Measurements from ENCODE around the gene CD180.

DNA sequence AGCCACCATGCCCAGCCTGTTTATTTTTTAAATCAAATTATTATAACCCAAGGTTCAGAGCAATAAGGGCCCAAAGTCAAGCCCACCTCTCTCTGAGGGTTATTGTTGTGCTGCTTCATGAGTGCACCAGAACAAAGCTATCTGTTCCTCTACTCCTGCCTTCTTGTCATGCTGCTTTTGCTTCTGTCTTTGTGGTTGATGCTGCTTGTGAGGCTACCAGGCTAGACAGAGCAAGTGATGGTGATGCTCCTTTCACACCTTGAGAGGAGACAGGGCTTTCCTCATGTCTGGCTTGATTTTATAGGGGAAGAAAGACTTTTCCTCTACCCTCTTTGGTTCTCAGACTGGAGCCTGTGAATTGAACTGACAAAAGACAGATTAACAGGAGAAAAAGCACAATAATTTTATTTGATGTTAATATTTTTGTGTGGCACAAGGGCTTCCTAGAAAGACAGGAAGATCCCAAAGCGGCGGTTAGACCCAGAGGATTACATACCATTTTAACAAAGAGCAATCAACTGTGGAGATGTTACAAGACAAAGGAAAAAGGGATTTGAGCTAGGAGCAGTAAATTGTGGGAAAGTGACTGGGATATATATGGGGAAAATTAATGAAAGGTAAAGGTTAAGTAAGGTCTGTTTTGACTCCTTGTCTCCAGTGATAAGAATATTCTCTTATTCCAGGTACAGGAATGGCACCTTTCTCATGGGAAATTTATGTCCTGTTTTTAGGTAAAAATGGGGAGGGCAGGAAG, 4.4 kb upstream of the CD180 start:
- TF ChIP-seq POLR2A (IDR thresholded peaks at IDR 0.05; ENCODE audit: extremely low read depth, insufficient read length) (no peak), MYC (IDR thresholded peaks at IDR 0.05; ENCODE audit: low read depth, low read length) (no peak)
- TF ChIP-seq, protein P1, sequence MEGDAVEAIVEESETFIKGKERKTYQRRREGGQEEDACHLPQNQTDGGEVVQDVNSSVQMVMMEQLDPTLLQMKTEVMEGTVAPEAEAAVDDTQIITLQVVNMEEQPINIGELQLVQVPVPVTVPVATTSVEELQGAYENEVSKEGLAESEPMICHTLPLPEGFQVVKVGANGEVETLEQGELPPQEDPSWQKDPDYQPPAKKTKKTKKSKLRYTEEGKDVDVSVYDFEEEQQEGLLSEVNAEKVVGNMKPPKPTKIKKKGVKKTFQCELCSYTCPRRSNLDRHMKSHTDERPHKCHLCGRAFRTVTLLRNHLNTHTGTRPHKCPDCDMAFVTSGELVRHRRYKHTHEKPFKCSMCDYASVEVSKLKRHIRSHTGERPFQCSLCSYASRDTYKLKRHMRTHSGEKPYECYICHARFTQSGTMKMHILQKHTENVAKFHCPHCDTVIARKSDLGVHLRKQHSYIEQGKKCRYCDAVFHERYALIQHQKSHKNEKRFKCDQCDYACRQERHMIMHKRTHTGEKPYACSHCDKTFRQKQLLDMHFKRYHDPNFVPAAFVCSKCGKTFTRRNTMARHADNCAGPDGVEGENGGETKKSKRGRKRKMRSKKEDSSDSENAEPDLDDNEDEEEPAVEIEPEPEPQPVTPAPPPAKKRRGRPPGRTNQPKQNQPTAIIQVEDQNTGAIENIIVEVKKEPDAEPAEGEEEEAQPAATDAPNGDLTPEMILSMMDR (IDR thresholded peaks at IDR 0.05; ENCODE audit: low read depth, low read length): no peak
- TF ChIP-seq, protein P2, sequence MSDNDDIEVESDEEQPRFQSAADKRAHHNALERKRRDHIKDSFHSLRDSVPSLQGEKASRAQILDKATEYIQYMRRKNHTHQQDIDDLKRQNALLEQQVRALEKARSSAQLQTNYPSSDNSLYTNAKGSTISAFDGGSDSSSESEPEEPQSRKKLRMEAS (IDR thresholded peaks at IDR 0.05; ENCODE audit: low read depth, low read length): no peak
